ENCODE data around the gene SLC22A13.

GRCh38 chr3:38274864-38275649 is 9.4 kb downstream of the SLC22A13 start:
- TF ChIP-seq CTCF (conservative IDR thresholded peaks at IDR 0.05 in 1 of 2, IDR thresholded peaks at IDR 0.05 in 1 of 2; ENCODE audit: low read depth in 1 of 2, low read length in 2 of 2) (no peak), EZH2 (IDR thresholded peaks at IDR 0.05; ENCODE audit: low read length, missing control alignments) (no peak)
